GM18502 (cell line): ENCODE results near the gene ERMP1.
"Not testable (repeated sequence)": the region's sequence is repeated elsewhere in the genome, so short reads cannot be mapped to it uniquely, and the experiment has no call there.

Experiments
- ATAC-seq: cut with Tn5 transposase; IDR thresholded peaks from one replicate; pipeline ENCODE4 v1.9.1; 2021; ENCODE audit warnings: mild to moderate bottlenecking; ENCODE audit not compliant: unreplicated experiment, poor library complexity

ERMP1 gene, protein sequence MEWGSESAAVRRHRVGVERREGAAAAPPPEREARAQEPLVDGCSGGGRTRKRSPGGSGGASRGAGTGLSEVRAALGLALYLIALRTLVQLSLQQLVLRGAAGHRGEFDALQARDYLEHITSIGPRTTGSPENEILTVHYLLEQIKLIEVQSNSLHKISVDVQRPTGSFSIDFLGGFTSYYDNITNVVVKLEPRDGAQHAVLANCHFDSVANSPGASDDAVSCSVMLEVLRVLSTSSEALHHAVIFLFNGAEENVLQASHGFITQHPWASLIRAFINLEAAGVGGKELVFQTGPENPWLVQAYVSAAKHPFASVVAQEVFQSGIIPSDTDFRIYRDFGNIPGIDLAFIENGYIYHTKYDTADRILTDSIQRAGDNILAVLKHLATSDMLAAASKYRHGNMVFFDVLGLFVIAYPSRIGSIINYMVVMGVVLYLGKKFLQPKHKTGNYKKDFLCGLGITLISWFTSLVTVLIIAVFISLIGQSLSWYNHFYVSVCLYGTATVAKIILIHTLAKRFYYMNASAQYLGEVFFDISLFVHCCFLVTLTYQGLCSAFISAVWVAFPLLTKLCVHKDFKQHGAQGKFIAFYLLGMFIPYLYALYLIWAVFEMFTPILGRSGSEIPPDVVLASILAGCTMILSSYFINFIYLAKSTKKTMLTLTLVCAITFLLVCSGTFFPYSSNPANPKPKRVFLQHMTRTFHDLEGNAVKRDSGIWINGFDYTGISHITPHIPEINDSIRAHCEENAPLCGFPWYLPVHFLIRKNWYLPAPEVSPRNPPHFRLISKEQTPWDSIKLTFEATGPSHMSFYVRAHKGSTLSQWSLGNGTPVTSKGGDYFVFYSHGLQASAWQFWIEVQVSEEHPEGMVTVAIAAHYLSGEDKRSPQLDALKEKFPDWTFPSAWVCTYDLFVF

GRCh38 chr9:5832538-5833529 lies at the start of gene ERMP1:
Gene ERMP1, minus strand, starts transcription at chr9:5833117. Its CDS starts 90 bp downstream, at chr9:5833027.
- ATAC-seq = peak; percentile 84

- ATAC-seq = not testable (repeated sequence)
Observed at GRCh38 chr9:5882244-5883012, 49.5 kb upstream of the ERMP1 start.

DNA sequence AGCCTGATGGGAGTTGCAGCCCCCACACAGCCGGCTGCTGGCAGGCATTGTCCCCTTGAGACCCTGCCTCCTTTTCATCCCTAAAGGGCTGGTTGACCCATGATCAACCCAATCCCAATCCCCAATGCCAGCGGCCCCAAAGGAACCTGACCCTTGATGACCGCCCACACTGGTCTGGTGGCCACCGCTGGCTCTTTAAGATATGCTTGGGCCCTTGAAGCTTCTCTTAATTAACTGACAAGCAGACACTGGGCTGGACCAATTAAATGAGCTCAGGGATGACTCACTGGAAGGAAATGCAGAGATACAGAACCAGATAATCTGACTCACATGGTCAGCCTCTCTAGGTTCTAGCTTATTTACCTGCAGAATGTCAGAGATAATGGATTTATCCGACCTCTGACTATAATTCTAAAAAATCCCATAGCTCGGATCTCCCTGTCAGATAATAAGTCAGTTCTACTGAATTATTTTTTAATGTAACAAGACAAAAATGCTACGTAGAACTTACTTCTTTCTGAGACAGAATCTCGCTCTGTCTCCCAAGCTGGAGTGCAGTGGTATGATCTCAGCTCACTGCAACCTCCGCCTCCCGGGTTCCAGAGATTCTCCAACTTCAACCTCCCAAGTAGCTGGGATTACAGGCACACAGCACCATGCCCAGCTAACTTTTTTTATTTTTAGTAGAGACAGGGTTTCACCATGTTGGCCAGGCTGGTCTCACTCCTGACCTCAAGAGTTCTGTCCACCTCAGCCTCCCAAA lies 46.7 kb upstream of the ERMP1 start:
- ATAC-seq = no peak

DNA sequence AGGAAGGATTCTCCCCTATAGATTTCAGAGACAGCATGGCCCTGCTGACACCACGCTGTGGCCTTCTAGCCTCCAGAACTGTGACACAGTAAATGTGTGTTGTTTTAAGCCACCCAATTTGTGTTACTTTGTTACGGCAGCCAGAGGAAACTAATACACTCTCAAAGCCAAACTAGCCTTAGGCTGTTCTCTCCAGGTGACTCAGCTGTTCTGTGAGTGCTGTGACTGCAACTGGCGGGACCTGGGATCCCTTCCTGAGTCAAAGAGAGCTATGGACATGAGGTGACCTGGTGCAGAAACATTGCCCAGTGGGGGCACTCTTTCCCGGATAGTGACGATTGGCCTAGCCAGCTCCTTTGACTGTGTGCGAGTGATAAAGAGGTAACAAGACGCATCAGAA lies 43.8 kb upstream of the ERMP1 start:
- no peak for ATAC-seq

DNA sequence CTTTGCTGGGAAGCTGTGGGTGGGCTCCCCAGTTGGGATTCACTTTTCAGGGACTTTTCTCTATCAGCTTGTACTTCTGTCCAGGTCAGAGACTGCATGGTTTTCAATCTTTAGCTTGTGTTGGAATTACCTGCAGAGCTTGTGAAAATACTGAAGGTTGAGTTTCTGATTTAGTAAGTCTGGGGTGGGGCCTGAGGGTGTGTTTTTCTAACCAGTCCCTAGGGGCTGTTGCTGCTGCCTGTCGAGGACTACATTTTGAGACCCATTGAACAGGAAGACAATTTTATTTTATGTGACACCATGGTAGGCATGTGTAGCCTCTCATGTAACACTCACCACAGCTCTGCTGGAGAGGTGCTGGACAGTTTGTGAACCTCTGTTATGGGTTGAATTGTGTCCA lies 43.1 kb upstream of the ERMP1 start:
- peak; percentile 63 for ATAC-seq

DNA sequence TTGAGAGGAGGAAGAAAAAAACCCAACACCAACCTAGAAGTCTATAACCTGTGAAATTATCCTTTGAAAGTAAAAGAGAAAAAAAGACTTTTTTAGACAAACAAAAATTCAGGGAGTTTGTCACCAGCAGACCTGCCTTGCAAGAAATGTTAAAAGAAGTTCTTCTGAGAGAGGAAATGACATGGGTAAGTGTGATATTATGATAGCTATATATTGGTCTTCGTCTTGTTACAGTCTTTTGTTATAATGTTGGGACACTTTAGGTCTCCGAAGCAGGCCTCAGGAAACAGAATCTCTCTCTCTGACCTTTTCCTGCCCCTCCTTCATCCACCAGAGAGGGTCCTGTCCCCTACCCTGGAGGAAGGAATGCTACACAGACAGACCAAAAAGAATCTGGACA lies 41.1 kb upstream of the ERMP1 start:
- ATAC-seq = no peak

- no peak for ATAC-seq
Observed at GRCh38 chr9:5873439-5873838, 40.5 kb upstream of the ERMP1 start.

- ATAC-seq = no peak
Observed at GRCh38 chr9:5872511-5872910, 39.6 kb upstream of the ERMP1 start.

GRCh38 chr9:5871785-5872184 lies 38.9 kb upstream of the ERMP1 start:
- no peak for ATAC-seq

GRCh38 chr9:5870691-5871090 lies 37.8 kb upstream of the ERMP1 start:
- ATAC-seq = no peak

DNA sequence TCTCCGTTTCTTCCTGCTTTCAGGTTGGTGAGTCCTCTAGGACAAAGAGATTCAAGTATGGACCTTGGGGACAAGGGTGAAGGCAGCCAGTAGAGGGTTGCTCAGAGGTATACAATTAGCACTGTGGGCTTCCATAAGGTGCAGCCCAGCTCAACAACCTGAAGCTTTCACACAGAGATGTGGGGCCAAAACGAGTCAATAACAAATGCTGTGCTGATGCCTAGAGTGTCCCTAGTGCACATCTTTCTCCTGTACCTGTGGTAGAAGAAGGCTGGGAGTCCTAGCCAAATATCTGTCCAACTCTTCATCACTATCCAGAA lies 37.1 kb upstream of the ERMP1 start:
- ATAC-seq = no peak

DNA sequence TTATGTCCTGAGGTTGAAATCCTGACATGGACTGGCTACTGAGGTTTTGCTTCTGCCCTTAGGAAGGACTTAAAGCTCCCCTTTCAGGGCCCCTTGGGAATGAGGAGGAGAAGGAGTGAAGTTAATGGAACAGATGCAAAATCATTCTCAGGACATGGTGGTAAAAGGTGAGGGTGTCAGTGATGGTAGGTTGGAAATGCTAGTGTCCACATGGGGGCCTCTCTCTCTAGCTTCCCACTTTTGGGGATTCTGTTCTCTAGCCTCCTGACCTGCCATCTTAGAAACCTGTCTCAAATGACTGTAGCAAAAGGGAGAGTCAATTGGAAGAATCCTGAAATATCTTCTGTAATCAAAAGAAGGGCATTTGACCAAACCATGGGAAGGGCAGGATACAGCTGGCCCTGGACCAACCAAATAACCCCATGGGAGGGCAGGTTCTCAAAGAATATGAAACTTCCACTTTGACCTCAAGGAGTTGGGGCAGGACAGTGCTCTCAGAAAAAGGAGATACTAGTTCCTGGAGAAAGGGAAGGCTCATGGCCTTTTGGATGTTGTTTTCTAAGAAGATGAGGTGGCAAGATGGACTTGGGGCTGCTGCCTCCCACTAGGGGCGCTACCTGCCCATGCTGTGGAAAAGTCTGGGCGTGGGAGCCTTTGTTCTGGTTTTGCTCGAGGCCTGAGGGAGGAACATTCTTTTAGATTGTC lies 36.5 kb upstream of the ERMP1 start:
- no peak for ATAC-seq

DNA sequence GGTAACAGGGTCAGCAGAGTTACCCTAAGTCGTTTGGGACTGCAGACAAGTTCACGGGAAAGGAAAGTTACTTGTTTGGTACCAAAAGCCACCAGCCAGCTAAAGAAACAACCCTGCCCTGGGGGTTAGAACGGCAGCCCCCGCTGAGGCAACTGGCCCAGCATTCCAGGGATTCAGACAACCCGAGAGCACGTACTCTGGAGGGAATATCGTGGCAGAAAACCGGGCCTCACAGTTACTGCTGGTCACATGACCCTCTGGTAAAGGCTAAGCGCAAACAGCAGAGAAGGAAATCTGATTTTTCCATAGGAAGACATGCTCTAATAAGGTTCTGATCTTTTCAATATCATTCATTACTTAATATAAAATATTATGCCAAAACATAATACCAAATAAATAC lies 35.3 kb upstream of the ERMP1 start:
- ATAC-seq = no peak

- ATAC-seq = no peak
Observed at GRCh38 chr9:5866685-5867084, 33.8 kb upstream of the ERMP1 start.

DNA sequence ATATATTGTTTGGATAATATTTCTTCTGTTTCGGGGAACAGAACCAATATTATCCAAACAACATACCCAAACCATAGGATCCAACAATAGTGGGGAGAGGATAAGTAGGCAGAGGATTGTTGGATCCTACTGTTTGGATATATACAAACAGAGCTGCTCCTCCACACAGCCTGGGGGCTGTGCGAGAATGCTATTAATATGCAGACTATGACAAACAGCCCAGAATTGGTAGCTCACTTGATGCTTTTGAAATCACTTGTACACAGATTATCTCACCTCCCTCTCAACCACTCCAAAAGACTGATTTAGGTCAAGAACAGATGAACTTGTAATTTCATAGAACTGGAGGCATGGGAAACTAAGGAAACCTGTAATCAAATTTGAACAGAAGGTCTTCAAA lies 33.4 kb upstream of the ERMP1 start:
- ATAC-seq = no peak

- no peak for ATAC-seq
Observed at GRCh38 chr9:5864446-5864845, 31.5 kb upstream of the ERMP1 start.

DNA sequence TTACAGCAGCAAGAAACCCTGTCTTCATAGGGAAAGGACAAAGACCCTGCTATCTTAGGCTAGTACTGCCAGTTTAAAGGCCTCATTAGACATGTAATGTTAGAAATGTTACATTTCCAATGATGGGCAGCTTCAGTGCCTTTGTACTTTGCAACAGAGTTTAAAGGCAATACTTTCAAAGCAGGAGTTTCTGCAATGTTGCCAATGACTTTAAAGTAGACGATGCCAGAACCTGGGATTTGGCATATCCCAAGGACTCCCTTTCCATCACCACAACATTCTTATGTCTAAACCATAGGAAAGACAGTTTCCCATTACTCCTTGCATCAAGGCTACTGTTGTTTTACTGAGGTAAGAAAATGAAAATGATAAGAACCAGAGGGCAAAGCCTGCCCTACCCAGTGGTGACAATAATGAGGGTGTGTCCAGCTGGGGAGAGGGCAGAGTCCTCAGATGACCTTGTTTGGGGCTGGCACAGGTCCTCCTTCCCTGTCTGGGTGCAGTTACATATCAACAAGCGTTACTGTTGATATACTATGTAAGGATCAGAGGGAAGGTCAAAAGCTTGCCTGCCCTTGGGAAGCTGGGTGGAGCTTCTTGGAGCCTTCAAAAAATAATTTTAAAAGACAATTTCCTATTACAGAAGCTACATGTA lies 30.3 kb upstream of the ERMP1 start:
- ATAC-seq = no peak

DNA sequence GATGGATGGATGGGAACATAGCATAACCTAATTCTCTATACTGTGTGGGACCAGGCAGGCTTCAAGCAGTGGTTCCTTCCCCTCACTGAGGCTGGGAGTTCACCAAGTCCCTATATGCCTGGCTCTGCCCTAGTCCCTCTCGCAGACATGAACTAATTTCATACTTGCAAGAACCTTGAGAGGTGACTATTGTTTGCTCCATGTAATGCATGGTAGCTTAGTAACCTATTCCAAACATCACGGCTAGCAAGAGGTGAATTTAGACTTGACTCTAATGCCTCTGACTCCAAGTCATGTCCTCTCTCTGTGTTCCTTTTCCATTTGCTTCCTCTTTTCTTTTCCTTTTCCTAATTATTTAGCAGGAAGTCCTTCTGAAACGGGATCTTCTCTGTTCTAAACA lies 25.9 kb upstream of the ERMP1 start:
- ATAC-seq = no peak
